ENCODE measurements around the gene MAP4K5.

Gene MAP4K5

DNA sequence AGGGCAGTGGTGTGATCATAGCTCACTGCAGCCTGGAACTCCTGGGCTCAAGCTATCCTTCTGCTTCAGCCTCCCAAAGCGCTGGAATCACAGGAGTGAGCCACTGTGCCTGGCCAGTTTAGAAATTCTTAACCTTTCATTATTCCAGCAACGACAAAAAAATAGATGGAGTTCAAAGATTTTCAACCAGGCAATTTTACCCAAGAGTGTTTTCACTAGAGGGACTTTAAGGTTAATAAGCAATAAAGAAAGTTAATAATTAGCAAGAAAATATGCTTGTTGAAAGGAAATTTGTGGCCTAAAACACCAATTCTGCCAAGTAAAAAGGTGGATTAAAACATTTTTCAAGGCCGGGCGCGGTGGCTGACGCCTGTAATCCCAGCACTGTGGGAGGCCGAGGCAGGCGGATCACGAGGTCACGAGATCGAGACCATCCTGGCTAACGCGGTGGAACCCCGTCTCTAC, 150.5 kb downstream of the MAP4K5 start:
- no peak overlapping the region for H3K4me3 ChIP-seq (ENCODE audit: low read length)
- DNase-seq (ENCODE audit: low read depth, low spot score): no peak

DNA sequence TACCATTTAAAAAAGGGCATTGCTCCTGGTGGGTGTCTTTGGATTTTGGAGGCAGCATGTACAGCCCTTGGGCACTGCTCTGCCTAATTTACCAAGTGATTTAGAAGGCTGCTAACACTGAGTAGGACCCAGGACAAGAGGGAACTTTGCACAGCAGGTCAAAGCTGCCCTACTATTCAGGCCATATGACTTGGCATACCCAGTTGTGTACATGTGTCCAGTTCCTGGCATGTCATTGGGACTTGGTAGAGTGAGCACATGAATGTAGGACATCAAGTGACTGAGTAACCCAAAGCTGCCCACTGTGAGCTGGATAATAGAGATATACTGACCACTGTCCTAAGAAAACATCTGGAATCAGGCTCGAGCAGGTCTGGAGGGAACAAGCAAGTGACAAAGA, 151.4 kb downstream of the MAP4K5 start:
- DNase-seq (ENCODE audit: low read depth, low spot score): no peak
- H3K4me3 ChIP-seq (ENCODE audit: low read length): no peak overlapping the region

DNA sequence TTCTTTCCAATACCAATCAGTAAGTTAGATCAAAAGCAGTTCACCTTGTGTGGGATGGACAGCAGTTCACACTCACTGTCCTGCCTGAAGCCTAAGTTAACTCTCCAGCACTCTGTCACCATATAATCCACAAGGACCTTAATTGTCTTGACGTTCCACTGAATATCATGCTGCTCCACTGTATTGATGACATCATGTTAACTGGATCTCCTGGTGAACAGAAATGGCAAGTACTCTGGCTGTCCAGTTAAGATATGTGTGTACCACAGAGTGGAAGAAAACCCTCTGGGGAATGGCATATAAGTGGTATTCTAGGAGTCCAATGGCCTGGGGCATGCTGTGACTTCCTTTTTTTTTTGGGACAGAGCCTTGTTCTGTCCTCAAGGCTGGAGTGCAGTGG, 151.9 kb downstream of the MAP4K5 start:
- H3K4me3 ChIP-seq (ENCODE audit: low read length): no peak overlapping the region
- no peak for DNase-seq (ENCODE audit: low read depth, low spot score)

DNA sequence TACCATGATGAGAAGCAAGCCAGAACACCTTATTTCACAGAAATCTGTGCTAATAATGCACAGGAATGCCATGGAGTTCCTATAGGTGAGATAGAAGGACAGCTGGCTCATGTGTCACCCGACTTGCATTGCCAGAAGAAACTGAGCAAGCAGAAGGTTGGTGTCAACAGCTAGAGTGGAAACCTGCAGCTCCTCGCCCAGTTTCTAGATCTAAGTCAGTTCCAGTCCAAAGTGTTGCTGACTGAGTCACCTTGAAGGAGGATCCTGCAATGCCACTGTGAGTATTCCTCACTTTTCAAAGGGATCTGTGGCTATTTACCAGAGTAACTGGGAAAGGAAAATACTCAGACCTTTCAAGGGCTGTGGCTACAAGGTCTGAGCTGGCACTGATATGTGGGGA, 152.8 kb downstream of the MAP4K5 start:
- DNase-seq (ENCODE audit: low read depth, low spot score): no peak
- H3K4me3 ChIP-seq (ENCODE audit: low read length): no peak overlapping the region

DNA sequence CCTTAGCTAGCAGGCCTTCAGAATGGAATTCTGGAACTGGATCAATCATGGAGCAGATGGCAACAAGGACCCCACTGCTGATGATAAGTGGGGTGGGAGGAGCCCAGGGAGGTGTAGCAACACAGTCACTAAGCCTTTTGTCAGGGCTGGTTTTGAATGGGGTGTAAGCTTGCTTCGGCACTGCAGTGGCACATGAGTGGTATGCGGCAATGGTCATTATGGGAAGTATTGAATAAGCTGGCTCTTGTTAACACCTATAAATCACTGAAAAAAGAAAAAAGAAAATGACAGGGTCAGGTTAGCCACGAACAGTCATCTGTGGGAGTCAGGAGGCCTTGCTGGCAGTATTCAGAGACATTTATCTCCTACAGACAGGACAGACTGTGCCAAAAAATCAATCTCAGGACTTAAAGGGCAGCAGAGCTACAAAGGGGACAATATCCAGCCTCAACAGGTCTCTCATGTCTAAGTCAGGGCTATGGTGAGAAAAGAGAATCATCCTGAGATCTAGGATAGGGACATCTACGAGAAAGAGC, 154.8 kb downstream of the MAP4K5 start:
- no peak for DNase-seq (ENCODE audit: low read depth, low spot score)
- no peak overlapping the region for H3K4me3 ChIP-seq (ENCODE audit: low read length)

DNA sequence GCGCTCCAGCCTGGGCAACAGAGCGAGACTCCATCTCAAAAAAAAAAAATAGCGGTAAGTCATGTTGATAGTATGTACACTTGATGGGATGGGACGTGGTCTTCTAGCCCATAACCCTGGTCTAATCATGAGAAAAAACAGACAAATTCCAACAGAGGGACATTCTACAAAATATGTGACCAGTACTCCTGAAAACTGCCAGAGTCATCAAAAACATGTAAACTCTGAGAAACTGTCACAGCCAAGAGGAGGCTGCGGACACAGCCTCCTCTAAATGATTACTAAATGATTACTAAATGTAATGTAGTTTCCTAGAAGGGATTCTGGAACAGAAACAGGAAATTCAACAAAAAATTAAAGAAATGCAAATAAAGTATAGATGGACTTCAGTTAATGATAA, 156.6 kb downstream of the MAP4K5 start:
- no peak overlapping the region for H3K4me3 ChIP-seq (ENCODE audit: low read length)
- DNase-seq (ENCODE audit: low read depth, low spot score): no peak

DNA sequence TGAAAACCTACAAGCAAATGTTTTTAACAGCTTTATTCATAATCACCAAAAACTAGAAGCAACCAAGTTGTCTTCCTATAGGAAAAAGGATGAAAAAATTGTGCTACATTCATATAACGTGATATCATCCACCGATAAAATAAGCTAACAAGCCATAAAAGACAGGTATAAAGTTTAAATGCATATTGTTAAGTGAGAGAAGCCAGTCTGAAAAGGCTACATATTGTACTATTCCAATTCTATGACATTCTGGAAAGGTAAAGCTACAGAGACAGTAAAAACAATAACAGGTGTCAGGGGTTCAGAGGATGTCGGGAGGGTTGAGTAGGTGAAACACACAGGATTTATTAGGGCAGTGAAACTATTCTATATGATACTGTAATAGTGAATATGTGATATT, 158.4 kb downstream of the MAP4K5 start:
- DNase-seq (ENCODE audit: low read depth, low spot score): no peak

DNA sequence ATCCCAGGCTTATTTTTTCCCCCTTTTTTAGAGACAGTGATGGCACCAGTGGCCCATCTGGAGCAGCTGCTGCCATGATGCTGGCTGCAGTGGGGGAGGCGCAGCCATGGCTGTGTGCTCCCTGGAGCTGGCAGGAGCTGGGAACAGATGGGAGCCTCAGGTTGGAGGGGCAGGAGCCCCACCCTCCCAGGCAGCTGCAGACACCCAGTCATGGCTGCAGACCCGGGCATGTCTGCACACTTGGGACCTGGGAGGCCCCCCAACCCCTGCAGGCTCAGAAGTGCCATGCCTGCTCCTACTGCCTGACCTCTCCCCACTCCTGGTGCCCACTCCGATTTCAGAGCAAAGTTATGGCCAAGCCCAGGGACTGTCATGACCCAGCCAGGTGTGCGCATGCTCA, 160.8 kb downstream of the MAP4K5 start:
- no peak for DNase-seq (ENCODE audit: low read depth, low spot score)
- H3K4me3 ChIP-seq (ENCODE audit: low read length): no peak overlapping the region

More for the DNA sequence above, 158.4 kb downstream of the MAP4K5 start:
- no peak overlapping the region for H3K4me3 ChIP-seq (ENCODE audit: low read length)
